Epithelial cell of esophagus (primary cell): ENCODE measurements around the gene PAXX.

Experiments used
- DNase-seq: peaks from one replicate; pipeline ENCODE4 v3.0.0; 2010; ENCODE audit warnings: low read depth
- H3K4me3 ChIP-seq: 2 replicates; pipeline ENCODE4 v1.5.1; 2011; ENCODE audit warnings: mild to moderate bottlenecking, low read length, control low read depth
- CTCF ChIP-seq: IDR thresholded peaks from 2 replicates; pipeline ENCODE4 v1.5.1; 2011; ENCODE audit warnings: low read depth, mild to moderate bottlenecking, low read length, control low read depth, inconsistent platforms; ENCODE audit not compliant: insufficient read depth; ENCODE audit errors: missing control alignments

Gene PAXX

GRCh38 chr9:136973618-136974617, 18.3 kb upstream of the PAXX start:
- TF ChIP-seq CTCF = no peak
- no peak overlapping the region for H3K4me3 ChIP-seq
- no peak for DNase-seq

- DNase-seq = peak; percentile 27
- no peak for TF ChIP-seq CTCF
- H3K4me3 ChIP-seq = no peak overlapping the region
Measured at GRCh38 chr9:136974817-136975535, 17.2 kb upstream of the PAXX start.

- no peak for TF ChIP-seq CTCF
- no peak for DNase-seq
- H3K4me3 ChIP-seq = no peak overlapping the region
Measured at GRCh38 chr9:136975644-136976043, 16.6 kb upstream of the PAXX start.

- TF ChIP-seq CTCF = no peak
- H3K4me3 ChIP-seq = peak within 1 kb of the TSS; percentile 36
- DNase-seq = no peak
Measured at GRCh38 chr9:136977223-136977622, 15.0 kb upstream of the PAXX start, which contains the start of gene PTGDS. Gene PTGDS (plus strand): TSS chr9:136977504. CDS start chr9:136977579, 75 bp downstream.

GRCh38 chr9:136977649-136978072, 14.6 kb upstream of the PAXX start:
- DNase-seq = no peak
- no peak for TF ChIP-seq CTCF
- peak overlapping the region; percentile 36 for H3K4me3 ChIP-seq

GRCh38 chr9:136978073-136978864, 14.0 kb upstream of the PAXX start:
- H3K4me3 ChIP-seq = peak overlapping the region; percentile 36
- peak; percentile 72 for DNase-seq
- TF ChIP-seq CTCF = no peak
